Measurements from ENCODE around the gene RBM23.

RBM23 gene

DNA sequence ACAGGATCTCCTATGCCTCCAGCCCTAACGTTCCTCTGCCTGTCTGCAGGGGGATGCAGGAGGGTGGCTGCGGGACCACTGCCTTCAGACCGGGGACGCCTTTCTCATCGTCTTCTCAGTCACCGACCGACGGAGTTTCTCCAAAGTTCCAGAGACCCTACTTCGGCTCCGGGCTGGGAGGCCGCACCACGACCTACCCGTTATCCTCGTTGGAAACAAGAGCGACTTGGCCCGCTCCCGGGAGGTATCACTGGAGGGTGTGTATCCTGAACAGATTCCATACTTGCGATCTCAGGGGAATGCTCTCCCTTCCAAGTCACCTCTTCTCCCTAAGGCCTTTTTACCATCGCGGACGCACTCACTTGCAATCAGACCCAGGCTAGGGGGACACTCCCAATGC, 33.0 kb downstream of the RBM23 start:
- no peak for DNase-seq (ENCODE audit: low spot score)

DNA sequence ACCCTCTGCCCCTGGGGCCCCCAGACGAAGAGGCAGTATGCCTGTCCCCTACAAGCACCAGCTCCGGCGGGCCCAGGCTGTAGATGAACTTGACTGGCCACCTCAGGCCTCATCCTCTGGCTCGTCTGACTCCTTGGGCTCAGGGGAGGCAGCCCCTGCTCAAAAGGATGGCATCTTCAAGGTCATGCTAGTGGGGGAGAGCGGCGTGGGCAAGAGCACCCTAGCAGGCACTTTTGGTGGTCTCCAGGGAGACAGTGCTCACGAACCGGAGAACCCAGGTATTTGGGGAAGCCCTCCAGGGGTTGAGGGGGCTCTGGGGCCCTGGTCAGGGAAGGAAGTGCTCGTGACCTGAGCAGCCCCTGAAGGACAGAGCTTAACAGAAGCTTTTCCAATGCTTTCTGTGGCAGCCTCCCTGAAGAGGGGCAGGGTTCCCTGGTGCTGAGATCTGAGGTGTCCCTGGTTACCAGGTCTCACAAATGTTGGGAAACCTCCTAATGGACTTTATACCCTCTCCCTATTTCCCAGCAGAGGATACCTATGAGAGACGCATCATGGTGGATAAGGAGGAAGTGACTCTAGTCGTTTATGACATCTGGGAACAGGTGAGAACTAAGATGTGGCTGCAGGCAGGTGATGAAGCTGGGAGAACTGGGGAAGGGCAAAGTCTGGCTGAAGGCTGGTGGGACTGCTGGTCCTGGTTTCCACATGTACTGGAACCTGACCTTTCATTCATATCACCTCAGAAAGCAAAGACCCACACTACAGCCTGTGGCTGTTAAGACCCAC, 34.0 kb downstream of the RBM23 start:
- DNase-seq (ENCODE audit: low spot score): no peak

DNA sequence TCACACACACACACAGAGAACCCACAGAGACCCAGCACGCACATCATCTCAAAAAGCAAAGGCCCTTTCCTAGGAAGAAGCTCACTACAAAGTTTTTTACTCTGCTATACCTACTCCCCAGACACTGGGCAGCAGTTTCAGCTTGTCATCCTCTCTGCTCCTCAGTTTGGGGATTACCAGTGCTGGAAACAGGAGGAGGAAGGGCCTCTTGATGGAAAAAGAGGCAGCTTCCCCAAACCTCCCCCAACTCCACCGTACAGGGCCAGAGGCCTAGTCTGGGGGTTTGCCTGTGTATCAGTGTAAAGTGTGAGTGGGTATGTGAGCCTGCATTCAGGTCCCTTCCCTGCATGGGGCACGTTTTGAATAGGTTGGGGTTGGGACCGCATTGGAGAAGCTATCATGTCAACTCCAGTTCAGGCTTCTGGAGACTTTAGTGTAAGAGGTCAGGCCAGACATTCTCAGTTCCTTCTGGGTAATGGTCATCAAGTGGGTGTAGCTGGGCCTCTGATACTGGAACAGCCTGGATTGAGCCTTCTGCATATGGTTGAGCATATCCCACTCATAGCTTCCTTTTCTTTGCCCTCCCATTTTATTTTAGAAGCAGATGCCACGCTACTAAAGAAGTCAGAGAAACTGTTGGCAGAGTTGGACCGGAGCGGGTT, 34.7 kb downstream of the RBM23 start:
- DNase-seq (ENCODE audit: low spot score): no peak

DNA sequence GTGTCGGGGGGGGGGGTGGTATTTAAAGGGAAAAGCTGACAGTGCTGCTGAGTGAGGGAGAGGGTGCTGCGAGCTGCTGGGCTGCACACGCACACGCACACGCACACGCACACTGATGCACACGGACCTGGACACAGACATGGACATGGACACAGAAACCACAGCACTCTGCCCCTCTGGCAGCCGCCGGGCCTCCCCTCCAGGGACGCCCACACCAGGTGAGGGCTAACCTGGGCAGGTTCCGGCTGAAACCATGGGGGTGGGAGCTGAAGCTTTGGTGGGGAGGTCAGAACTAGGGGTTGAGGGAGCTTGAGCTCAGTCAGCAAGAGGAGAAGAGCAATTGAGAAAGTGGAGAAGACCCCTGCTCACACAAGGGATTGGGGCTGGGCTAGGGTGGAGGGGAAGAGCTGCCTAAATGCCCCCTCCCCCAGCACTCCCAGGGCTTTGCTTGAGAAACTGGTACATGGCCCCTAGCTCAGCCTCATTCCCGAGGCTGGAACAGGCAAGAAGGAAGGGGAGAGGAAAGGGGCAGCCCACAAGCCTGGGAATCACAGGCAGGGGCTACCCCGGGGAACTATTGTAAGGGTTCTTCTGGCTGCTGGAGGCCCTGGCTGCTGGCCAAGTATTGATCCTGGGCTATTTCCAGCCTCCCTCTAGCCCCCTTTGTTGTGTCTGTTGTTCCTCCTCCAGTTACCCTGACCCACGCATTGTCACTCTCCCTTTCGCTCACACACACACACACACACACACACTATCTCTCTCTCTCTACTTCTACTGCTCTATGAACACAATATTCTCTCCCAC, 35.6 kb downstream of the RBM23 start, which contains the start of gene REM2:
Gene REM2, plus strand, starts transcription at position 50 of the 804 bp plus-strand sequence. Its CDS starts 66 bp downstream, at position 116.
- DNase-seq (ENCODE audit: low spot score): no peak

DNA sequence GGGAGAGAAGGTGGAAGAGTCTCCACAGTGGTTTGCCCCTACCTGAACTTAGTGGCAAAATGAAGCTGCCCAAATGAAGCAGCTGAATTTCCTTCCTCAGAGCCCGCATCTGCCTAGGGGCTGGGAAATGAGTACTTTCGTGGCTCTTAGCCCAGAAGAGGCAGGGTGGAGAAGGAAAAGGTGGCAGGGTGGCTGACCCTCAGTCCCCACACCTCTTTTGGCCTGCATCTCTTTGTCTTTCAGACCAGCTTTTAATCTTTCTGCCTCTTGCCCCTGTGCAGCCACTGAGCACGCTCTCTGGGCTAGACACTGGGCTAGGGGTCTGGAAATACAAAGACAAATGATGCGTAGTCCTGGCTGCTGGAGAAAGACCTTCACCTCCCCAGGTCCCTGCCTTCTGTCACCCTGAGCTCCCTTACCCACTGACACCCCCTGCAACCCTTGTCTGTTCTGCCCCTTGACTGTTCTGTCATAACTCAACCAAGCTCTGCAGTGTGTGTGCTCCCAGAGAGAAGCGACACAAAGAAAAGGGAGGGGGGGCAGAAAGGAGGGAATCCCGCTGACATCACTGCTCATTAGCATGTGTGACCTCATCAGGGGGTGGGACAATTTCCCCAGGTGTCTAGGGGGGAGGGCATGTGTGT, 36.3 kb downstream of the RBM23 start:
- no peak for DNase-seq (ENCODE audit: low spot score)

DNA sequence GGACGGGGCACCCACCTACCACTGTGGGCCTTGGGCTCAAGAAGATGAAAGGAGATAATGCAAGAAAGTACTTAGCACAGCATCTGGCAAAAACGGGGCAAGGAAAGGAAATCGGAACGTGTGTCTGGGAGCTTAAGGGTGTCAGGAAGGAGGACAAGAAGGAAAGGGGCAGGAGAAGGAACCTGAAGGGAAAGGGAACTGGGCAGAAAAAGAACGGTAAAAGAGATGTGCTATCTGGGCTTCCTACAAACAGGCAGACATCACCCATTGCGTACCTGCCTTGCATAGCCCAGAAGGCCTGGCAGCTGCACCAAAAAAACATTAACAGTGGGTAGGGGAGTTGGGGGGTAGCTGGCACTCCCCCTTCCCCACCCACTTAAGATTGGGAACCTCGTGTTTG, 36.9 kb downstream of the RBM23 start:
- no peak for DNase-seq (ENCODE audit: low spot score)

DNA sequence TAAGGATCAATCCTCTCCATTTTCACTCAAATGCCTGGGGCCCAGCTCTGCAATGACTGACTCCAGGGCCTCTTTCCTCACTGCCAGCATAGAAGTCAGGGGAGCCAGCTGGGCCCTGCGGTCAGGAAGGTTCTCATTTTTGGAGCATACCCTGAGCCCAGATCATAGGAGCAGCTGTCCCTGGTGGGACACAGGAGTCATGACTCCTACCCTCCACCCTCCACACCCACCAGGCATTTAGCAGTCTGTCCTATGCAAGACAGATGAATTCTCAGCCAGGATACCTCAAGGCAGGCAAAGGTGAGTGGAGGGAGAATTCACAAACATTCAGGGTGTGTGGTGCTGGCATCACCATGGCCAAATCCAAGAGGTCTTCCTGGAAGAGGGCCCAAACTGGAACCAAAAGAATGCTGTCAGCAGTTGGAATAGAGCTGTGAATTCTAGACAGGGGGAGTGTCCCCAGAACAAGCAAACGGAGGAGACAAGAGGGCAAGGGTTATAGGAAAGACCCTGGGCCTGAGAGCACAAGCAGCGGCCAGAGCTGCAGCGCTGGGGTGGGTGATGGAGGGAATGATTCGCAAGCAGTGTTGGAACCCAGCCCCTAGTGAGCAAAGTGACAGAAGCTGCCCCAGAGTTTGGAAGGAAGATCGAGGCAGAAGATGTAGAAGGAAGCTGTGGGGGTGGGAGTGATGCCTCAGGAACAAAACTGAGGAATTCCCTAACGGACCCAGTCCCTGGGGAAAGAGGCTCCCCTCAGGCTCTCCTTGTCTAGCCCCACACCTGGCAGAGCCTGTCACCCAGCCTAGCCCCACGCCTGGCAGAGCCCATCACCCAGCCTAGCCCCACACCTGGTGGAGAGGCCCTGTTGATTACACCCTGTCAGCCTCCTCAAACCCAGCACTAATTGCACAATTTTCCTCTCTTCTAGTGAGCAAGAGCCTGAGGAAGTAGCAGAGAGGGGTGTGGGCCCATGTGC, 40.4 kb downstream of the RBM23 start:
- DNase-seq (ENCODE audit: low spot score): no peak

DNA sequence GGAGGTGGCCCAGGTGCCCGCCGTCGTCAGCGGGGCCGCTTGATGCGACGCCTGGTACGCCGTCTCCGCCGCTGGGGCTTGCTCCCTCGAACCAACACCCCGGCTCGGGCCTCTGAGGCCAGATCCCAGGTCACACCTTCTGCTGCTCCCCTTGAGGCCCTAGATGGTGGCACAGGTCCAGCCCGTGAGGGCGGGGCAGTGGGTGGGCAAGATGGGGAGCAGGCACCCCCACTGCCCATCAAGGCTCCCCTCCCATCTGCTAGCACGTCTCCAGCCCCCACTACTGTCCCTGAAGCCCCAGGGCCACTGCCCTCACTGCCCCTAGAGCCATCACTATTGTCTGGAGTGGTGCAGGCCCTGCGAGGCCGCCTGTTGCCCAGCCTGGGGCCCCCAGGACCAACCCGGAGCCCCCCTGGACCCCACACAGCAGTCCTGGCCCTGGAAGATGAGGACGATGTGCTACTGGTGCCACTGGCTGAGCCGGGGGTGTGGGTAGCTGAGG, 41.9 kb downstream of the RBM23 start:
- no peak for DNase-seq (ENCODE audit: low spot score)

DNA sequence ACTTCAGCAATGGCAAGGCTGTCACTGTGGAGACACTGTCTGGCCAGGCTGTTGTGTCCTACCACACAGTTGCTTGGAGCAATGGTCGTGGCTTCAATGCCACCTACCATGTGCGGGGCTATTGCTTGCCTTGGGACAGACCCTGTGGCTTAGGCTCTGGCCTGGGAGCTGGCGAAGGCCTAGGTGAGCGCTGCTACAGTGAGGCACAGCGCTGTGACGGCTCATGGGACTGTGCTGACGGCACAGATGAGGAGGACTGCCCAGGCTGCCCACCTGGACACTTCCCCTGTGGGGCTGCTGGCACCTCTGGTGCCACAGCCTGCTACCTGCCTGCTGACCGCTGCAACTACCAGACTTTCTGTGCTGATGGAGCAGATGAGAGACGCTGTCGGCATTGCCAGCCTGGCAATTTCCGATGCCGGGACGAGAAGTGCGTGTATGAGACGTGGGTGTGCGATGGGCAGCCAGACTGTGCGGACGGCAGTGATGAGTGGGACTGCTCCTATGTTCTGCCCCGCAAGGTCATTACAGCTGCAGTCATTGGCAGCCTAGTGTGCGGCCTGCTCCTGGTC, 43.1 kb downstream of the RBM23 start:
- DNase-seq (ENCODE audit: low spot score): no peak

DNA sequence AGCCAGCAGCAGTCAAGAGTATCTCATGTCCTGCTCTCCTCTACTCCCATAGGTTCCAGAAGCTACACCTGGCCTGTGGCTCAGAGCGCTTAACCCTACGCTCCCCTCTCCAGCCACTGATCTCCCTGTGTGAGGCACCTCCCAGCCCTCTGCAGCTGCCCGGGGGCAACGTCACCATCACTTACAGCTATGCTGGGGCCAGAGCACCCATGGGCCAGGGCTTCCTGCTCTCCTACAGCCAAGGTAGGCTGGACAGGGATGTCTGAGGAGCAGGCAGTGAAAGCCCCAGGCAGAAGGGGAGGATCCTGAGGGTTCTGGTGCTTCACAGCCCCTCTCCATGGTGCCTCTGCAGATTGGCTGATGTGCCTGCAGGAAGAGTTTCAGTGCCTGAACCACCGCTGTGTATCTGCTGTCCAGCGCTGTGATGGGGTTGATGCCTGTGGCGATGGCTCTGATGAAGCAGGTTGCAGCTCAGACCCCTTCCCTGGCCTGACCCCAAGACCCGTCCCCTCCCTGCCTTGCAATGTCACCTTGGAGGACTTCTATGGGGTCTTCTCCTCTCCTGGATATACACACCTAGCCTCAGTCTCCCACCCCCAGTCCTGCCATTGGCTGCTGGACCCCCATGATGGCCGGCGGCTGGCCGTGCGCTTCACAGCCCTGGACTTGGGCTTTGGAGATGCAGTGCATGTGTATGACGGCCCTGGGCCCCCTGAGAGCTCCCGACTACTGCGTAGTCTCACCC, 43.8 kb downstream of the RBM23 start:
- DNase-seq (ENCODE audit: low spot score): no peak

DNA sequence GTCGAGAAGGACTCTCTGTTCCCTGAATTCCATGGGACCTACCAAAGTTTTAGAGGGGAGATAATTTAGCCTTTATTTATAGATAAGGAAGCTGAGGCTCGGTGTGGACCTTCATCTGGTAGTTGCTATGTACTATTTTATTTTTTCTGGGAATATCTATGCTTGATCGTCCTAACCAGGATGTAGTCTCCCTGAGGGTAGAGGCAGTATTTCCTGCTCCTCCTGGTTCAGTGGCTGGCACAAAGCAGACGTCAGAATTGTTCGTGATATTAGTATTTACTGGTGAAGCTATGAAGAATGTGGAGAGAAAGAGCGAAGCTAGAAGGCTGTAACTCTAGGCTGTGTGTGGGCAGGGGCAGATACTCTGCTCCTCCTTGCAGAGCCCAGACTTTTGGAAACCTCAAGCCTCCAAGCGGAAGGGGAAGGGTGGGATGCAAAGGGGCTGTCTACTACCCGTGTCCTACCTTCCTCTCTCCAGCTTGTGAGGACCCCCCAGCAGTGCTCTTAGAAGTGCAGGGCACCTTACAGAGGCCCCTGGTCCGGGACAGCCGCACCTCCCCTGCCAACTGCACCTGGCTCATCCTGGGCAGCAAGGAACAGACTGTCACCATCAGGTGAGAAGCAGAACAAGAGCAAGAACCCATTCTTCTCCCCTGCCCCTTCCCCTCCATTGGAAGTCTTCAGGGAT, 46.0 kb downstream of the RBM23 start:
- no peak for DNase-seq (ENCODE audit: low spot score)

DNA sequence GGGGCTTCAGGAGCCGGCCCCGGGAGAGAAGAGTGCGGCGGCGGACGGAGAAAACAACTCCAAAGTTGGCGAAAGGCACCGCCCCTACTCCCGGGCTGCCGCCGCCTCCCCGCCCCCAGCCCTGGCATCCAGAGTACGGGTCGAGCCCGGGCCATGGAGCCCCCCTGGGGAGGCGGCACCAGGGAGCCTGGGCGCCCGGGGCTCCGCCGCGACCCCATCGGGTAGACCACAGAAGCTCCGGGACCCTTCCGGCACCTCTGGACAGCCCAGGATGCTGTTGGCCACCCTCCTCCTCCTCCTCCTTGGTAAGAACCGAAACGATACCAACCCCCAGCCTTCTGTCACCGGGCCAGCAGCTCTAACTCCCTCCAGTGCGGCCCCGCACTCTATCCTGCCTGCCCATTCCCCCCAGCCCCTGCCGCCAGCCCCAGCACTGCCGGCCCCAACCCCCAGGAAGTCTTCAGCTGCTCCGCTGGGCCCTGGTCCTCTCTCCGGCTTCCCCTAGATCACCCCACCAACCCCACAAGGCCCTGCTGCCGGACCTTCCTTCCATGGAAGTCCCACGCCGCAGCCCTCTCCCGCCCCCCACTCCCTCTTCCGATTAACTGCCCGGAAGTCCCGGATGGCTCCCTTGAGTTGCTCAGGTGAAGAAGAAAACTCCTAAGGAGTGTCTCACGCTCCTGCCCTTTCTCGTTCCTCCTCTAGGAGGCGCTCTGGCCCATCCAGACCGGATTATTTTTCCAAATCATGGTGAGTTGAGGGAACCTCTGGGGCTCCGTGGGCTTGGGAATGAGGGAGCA, 46.7 kb downstream of the RBM23 start:
- peak; percentile 80 for DNase-seq (ENCODE audit: low spot score)

DNA sequence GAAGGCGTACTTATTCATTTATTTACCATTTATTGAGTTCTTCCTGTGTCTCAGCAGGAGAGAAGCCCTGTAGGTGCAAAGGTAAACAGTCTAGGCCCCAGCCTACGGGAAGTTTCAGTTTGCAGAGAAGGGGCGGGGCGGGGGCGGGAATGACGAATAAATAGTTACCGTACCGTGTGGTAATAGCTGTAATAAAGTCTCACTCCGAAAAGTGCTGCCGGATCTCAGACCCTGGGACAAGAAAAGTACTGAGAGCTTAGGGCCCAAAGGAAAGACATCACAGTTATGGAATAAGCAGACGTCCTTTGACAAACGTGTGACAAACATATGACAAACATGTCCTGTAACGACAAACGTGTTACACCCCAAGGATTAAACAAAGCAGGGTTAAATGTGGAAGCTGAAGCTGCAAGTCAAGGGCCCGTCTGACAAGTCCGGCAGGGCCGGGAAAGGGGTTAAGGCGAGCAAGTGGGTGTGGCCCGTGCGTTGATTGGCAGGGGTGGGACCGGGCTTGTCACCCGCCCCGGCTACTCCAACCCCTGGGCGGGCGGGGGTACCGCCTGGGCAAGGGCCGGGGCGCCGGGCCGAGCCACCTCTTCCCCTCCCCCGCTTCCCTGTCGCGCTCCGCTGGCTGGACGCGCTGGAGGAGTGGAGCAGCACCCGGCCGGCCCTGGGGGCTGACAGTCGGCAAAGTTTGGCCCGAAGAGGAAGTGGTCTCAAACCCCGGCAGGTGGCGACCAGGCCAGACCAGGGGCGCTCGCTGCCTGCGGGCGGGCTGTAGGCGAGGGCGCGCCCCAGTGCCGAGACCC, 47.5 kb downstream of the RBM23 start, which contains the start of gene LRP10:
Gene LRP10, plus strand, starts transcription at position 517 of the 809 bp plus-strand sequence. CDS start 564 bp downstream, outside the sequence.
- DNase-seq (ENCODE audit: low spot score): peak; percentile 84

DNA sequence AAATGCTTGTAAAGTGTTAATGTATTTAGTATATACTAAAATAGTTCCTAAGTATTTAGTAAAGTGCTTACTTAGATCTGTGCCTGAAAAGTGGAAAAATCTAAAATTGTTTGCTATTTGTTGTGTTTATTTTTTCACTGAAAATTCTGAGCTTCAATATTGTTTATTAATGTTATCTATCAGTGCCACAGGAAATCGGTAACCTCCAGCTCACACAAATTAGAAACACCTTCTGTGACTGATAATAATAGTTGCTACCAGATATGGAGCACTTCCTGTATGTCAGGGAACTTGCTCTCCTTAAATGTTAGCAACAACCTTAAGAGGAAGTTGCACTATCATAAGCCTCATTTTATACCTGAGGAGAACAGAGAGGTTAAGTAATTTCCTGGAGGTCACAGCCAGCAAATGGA, 48.1 kb downstream of the RBM23 start:
- no peak for DNase-seq (ENCODE audit: low spot score)

DNA sequence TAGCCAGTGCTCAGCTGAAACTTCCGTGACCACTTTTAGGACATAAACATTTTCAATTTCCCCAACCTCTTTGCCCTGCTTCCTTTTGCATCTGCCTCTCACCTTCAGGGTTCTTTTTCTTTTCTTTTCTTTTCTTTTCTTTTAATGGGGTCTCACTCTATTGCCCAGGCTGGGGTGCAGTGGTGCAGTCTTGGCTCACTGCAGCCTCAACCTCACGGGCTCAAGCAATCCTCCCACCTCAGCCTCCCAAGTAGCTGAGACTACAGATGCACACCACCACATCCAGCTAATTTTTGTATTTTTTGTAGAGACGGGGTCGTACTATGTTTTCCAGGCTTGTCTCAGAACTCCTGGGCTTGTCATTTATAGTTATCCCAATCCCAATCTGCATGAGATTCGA, 52.1 kb downstream of the RBM23 start:
- no peak for DNase-seq (ENCODE audit: low spot score)

DNA sequence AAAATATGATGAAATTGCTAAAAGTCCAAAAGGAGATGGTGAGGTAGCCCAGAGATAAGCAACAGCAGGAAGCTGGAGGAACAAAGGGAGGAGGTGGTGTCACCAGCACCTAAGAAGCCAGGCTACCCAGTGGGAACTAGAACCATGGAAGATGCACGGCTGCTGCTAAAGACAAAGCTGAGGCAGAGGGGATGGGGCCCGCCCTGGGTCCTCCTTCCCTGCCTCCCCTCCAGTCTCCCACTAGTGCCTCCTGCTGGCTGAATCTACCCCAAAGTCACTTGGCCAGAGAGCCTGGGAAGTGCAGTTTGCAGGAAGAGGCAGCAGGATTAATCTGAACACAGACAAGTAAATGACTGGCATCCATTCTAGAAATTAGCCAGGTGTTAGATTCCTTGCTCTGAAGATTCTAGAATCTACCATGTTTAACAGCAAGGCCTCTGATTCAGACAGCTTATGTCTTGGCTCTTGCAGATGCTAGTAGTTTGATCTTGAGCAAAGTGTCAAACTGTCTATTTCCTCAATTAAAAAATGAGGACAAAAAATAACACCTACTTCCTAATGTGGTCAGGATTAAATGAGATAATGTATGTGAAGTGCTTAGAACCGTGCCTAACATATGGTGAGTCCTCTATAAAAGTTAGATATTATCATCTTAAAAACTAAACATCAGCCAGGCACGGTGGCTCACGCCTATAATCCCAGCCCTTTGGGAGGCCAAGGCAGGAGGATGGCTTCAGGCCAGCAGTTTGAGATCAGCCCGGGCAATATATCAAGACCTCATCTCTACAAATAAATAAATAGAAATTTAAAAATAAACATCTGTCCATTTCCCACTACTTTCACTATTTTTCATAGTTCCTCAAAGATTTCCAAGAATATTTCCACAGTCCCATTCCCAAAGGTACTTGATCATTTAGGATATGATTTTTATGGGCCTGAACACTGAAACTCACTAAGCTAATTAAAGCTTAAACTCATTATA, 53.2 kb downstream of the RBM23 start:
- DNase-seq (ENCODE audit: low spot score): peak; percentile 70
